Stimulated activated CD4-positive, alpha-beta T cell treated with anti-CD3 and anti-CD28 coated beads, Interleukin-12 subunit alpha, Interleukin-12 subunit beta, amount 100 ng/mL, for 4 hours (primary cell): ENCODE results near the gene SELENOT.

Experiments
- DNase-seq: peaks from one replicate; pipeline ENCODE4 v3.0.0-alpha.2; 2020

SELENOT gene

DNA sequence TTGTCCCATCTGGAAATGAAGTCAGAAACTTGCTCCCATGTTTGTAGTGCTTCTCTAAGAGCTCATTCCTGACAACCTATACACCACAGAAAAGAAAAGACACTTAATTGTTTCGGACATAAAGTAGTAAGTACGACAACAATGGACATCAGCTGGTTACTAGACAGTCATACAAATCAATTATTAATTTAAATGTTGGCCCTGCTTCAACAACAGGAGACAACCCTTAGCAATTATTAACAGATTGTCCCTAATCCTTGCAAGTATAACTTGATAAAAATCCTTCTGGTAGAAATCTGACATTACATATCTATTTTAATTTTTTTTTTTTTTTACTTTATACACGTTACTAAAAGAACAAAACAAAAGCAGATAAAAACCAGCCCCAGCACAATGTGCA lies 70.8 kb downstream of the SELENOT start:
- DNase-seq, result no peak

DNA sequence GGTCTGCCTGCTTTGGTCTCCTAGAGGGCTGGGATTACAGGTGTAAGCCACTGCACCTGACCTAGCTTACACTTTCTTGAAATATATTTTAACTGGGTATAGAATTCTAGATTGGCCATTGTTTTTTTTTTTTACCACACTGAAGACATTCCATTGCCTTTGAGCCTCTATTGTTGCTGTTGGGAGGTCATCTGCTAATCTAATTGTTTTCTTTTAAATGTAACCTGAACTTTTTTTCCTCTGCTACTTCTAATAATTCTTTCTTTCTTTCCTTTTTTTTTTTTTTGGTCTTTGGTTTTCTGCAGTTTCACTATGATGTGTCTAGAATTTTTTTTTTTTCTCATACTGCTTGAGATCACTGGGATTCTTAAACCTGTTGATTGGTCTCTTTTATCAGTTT lies 72.5 kb downstream of the SELENOT start:
- DNase-seq, result no peak
